Measurements from ENCODE around the gene KLF13.

The KLF13 gene

DNA sequence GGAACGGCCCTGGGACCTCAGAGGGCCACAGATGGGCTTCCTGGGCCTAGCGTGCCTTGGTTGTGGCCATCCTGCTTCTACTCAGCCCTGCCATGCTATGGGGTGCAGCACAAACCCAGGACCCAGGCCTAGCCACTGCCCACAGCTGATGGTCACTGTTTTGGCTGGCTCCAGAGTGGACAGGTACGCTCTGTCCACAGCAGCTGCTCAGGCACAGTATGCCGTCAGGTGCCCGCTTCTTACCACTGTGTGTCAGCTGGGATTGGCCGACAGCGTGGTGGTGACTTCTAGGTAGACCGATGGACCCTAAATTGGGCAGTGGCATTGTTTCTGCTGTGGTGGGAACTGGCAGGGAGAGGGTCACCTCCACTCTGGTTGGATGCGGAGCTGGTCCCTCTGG lies 47.3 kb downstream of the KLF13 start:
- DNase-seq (ENCODE audit: insufficient read length, low spot score) (no peak), FAIRE-seq (no peak)
- TF ChIP-seq POLR2A (IDR thresholded peaks at IDR 0.05; ENCODE audit: low read depth, low read length), result no peak
- TF ChIP-seq POLR2AphosphoS5 (IDR thresholded peaks at IDR 0.05; ENCODE audit: low read depth, low read length), result no peak
- TF ChIP-seq SPI1 (IDR thresholded peaks at IDR 0.05; ENCODE audit: low read depth, low read length), result no peak
- TF ChIP-seq POU2F2 (IDR thresholded peaks at IDR 0.05; ENCODE audit: low read depth, low read length), result no peak

DNA sequence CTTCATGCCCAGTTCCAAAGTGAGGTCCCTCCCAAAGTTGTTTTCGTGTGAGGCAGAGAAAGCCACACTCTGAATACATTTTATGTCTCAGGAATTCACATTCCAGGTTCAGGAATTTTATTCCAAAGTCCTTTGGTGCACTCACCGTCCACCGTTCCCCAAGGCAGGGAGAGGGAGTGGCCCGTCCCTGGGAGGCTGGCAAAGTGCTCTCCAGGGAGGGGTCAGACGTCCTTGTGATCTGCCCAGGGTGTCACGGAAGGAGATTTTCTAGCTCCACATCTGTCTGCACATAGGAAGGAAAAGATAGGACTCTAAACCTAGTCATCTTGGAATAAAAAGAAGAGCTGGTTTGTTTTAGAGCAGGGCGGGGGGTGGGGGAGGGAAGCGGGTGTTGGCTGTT lies 47.9 kb downstream of the KLF13 start:
- no peak for DNase-seq (ENCODE audit: insufficient read length, low spot score)
- FAIRE-seq, result no peak
- TF ChIP-seq POLR2A (IDR thresholded peaks at IDR 0.05; ENCODE audit: low read depth, low read length) (no peak), POLR2AphosphoS5 (IDR thresholded peaks at IDR 0.05; ENCODE audit: low read depth, low read length) (no peak), POU2F2 (IDR thresholded peaks at IDR 0.05; ENCODE audit: low read depth, low read length) (no peak), PAX5 (IDR thresholded peaks at IDR 0.05; ENCODE audit: insufficient read depth, low read length, severe bottlenecking) (no peak), SPI1 (IDR thresholded peaks at IDR 0.05; ENCODE audit: low read depth, low read length) (no peak), TAF1 (IDR thresholded peaks at IDR 0.05; ENCODE audit: low read depth, low read length) (no peak)

GRCh38 chr15:31374986-31375385 lies 48.4 kb downstream of the KLF13 start:
- no peak for TF ChIP-seq SPI1 (IDR thresholded peaks at IDR 0.05; ENCODE audit: low read depth, low read length)
- TF ChIP-seq PAX5 (IDR thresholded peaks at IDR 0.05; ENCODE audit: insufficient read depth, low read length, severe bottlenecking), result no peak
- no peak for TF ChIP-seq POLR2AphosphoS5 (IDR thresholded peaks at IDR 0.05; ENCODE audit: low read depth, low read length)
- no peak for TF ChIP-seq POU2F2 (IDR thresholded peaks at IDR 0.05; ENCODE audit: low read depth, low read length)
- no peak for TF ChIP-seq TAF1 (IDR thresholded peaks at IDR 0.05; ENCODE audit: low read depth, low read length)
- TF ChIP-seq POLR2A (IDR thresholded peaks at IDR 0.05; ENCODE audit: low read depth, low read length), result no peak
- DNase-seq (ENCODE audit: insufficient read length, low spot score) (no peak), FAIRE-seq (no peak)

- no peak for TF ChIP-seq POU2F2 (IDR thresholded peaks at IDR 0.05; ENCODE audit: low read depth, low read length)
- no peak for TF ChIP-seq SPI1 (IDR thresholded peaks at IDR 0.05; ENCODE audit: low read depth, low read length)
- no peak for TF ChIP-seq PAX5 (IDR thresholded peaks at IDR 0.05; ENCODE audit: insufficient read depth, low read length, severe bottlenecking)
- TF ChIP-seq TAF1 (IDR thresholded peaks at IDR 0.05; ENCODE audit: low read depth, low read length), result no peak
- TF ChIP-seq POLR2A (IDR thresholded peaks at IDR 0.05; ENCODE audit: low read depth, low read length), result no peak
- no peak for TF ChIP-seq POLR2AphosphoS5 (IDR thresholded peaks at IDR 0.05; ENCODE audit: low read depth, low read length)
- FAIRE-seq, result no peak
These were observed 49.1 kb downstream of the KLF13 start for GRCh38 chr15:31375772-31376171.

DNA sequence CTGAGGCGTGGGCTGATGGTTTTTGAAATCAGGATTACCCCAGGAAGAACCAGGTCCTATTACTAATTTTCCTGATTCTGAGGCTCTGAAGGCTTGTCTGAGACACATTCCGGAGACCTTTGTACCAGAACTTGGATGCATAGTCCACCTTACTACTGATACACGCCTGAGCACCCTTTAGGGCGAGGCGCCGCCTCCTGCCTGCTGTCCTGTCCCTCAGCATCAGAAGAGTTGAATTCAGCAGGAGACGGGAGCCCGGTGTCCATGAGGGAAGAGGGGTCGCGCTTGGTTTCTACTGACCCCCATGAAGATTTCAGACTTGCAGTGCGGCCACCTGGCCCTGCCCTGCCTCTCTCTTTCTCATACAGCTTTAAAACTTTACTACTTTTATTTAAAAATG lies 49.9 kb downstream of the KLF13 start:
- no peak for FAIRE-seq
- DNase-seq (ENCODE audit: insufficient read length, low spot score), result no peak
- TF ChIP-seq POU2F2 (IDR thresholded peaks at IDR 0.05; ENCODE audit: low read depth, low read length), result no peak
- TF ChIP-seq POLR2AphosphoS5 (IDR thresholded peaks at IDR 0.05; ENCODE audit: low read depth, low read length), result no peak
- TF ChIP-seq SPI1 (IDR thresholded peaks at IDR 0.05; ENCODE audit: low read depth, low read length), result no peak
- TF ChIP-seq PAX5 (IDR thresholded peaks at IDR 0.05; ENCODE audit: insufficient read depth, low read length, severe bottlenecking), result no peak
- no peak for TF ChIP-seq POLR2A (IDR thresholded peaks at IDR 0.05; ENCODE audit: low read depth, low read length)
- TF ChIP-seq TAF1 (IDR thresholded peaks at IDR 0.05; ENCODE audit: low read depth, low read length), result no peak

More at GRCh38 chr15:31375772-31376171, 49.1 kb downstream of the KLF13 start:
- no peak for DNase-seq (ENCODE audit: insufficient read length, low spot score)

GRCh38 chr15:31377030-31377429 lies 50.4 kb downstream of the KLF13 start:
- DNase-seq (ENCODE audit: insufficient read length, low spot score) (no peak), FAIRE-seq (no peak)

GRCh38 chr15:31378363-31378903 lies 51.8 kb downstream of the KLF13 start:
- no peak for FAIRE-seq
- DNase-seq (ENCODE audit: insufficient read length, low spot score), result no peak
- TF ChIP-seq POU2F2 (IDR thresholded peaks at IDR 0.05; ENCODE audit: low read depth, low read length) (no peak), SPI1 (IDR thresholded peaks at IDR 0.05; ENCODE audit: low read depth, low read length) (no peak), POLR2AphosphoS5 (IDR thresholded peaks at IDR 0.05; ENCODE audit: low read depth, low read length) (no peak), POLR2A (IDR thresholded peaks at IDR 0.05; ENCODE audit: low read depth, low read length) (no peak), TAF1 (IDR thresholded peaks at IDR 0.05; ENCODE audit: low read depth, low read length) (no peak)

More at GRCh38 chr15:31377030-31377429, 50.4 kb downstream of the KLF13 start:
- no peak for TF ChIP-seq TAF1 (IDR thresholded peaks at IDR 0.05; ENCODE audit: low read depth, low read length)
- TF ChIP-seq PAX5 (IDR thresholded peaks at IDR 0.05; ENCODE audit: insufficient read depth, low read length, severe bottlenecking), result no peak
- no peak for TF ChIP-seq POLR2A (IDR thresholded peaks at IDR 0.05; ENCODE audit: low read depth, low read length)
- no peak for TF ChIP-seq POU2F2 (IDR thresholded peaks at IDR 0.05; ENCODE audit: low read depth, low read length)
- no peak for TF ChIP-seq POLR2AphosphoS5 (IDR thresholded peaks at IDR 0.05; ENCODE audit: low read depth, low read length)
- TF ChIP-seq SPI1 (IDR thresholded peaks at IDR 0.05; ENCODE audit: low read depth, low read length), result no peak

DNA sequence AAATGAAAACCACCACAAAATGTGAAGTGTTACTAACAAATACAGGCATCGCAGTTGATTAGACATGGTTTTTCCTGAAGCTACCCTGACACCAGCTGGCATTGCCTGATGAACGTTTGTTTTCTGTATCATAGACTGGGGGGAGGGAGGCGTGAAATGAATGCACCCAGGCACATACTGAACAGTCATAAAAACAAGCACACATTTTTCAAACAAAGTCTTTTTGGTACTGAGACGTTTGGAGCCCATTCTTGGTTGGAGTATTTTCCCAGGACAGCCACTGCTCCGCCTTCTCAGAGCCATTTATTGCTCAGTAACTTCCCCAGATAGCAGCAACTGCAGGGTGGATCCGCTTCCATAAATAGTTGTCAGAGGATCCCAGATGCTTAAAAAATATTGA lies 52.4 kb downstream of the KLF13 start:
- DNase-seq (ENCODE audit: insufficient read length, low spot score) (no peak), FAIRE-seq (no peak)
- TF ChIP-seq POLR2AphosphoS5 (IDR thresholded peaks at IDR 0.05; ENCODE audit: low read depth, low read length), result no peak
- TF ChIP-seq TAF1 (IDR thresholded peaks at IDR 0.05; ENCODE audit: low read depth, low read length), result no peak
- TF ChIP-seq POU2F2 (IDR thresholded peaks at IDR 0.05; ENCODE audit: low read depth, low read length), result no peak
- TF ChIP-seq POLR2A (IDR thresholded peaks at IDR 0.05; ENCODE audit: low read depth, low read length), result no peak
- no peak for TF ChIP-seq PAX5 (IDR thresholded peaks at IDR 0.05; ENCODE audit: insufficient read depth, low read length, severe bottlenecking)
- TF ChIP-seq SPI1 (IDR thresholded peaks at IDR 0.05; ENCODE audit: low read depth, low read length), result no peak

GRCh38 chr15:31379577-31379976 lies 52.9 kb downstream of the KLF13 start:
- no peak for TF ChIP-seq SPI1 (IDR thresholded peaks at IDR 0.05; ENCODE audit: low read depth, low read length)
- TF ChIP-seq POLR2AphosphoS5 (IDR thresholded peaks at IDR 0.05; ENCODE audit: low read depth, low read length), result no peak
- TF ChIP-seq POU2F2 (IDR thresholded peaks at IDR 0.05; ENCODE audit: low read depth, low read length), result no peak
- no peak for TF ChIP-seq POLR2A (IDR thresholded peaks at IDR 0.05; ENCODE audit: low read depth, low read length)
- DNase-seq (ENCODE audit: insufficient read length, low spot score), result no peak
- no peak for FAIRE-seq
